PC-3 (cell line): ENCODE measurements around the gene NR5A2.

ENCODE experiments used
- CTCF ChIP-seq: fragments of 300-600 bp; sonication (generic); conservative IDR thresholded peaks from 2 replicates; pipeline ENCODE4 v1.5.1; 2017; ENCODE audit warnings: antibody characterized with exemption, low read depth, mild to moderate bottlenecking, low read length
- EZH2phosphoT487 ChIP-seq: fragments of 300-600 bp; sonication (generic); IDR thresholded peaks from 2 replicates; pipeline ENCODE4 v1.6.1; 2018; ENCODE audit warnings: mild to moderate bottlenecking, antibody characterized with exemption, low read length, borderline replicate concordance

- TF ChIP-seq CTCF (no peak), EZH2phosphoT487 (no peak)
These were observed 2.3 kb downstream of the NR5A2 start for GRCh38 chr1:200029822-200030152.
